Left ventricle myocardium inferior (tissue), 1 donor: ENCODE results near the gene ASGR1. TPM values are rescaled to one million over a fixed set of nuclear protein-coding genes. Genes with fewer than 3 reads are reported as not detected.
"Not testable (repeated sequence)": the region's sequence is repeated elsewhere in the genome, so short reads cannot be mapped to it uniquely, and the experiment has no call there.

ENCODE experiments used
- DNase-seq: peaks from one replicate; pipeline ENCODE4 v3.0.0-alpha.2; 2020
- H3K27ac ChIP-seq: fragments of 200-600 bp; replicated peaks from 2 replicates; pipeline ENCODE4 v1.8.0; 2021
- H3K27me3 ChIP-seq: fragments of 200-600 bp; 2 replicates; pipeline ENCODE4 v1.8.0; 2021; ENCODE audit warnings: low read depth
- H3K36me3 ChIP-seq: fragments of 200-600 bp; 2 replicates; pipeline ENCODE4 v1.8.0; 2021
- H3K4me1 ChIP-seq: fragments of 200-600 bp; 2 replicates; pipeline ENCODE4 v1.8.0; 2021
- H3K4me3 ChIP-seq: fragments of 200-600 bp; 2 replicates; pipeline ENCODE4 v1.8.0; 2021; ENCODE audit warnings: mild to moderate bottlenecking, moderate library complexity
- H3K9me3 ChIP-seq: fragments of 200-600 bp; replicated peaks from 2 replicates; pipeline ENCODE4 v1.8.0; 2021
- CTCF ChIP-seq: fragments of 200-600 bp; IDR thresholded peaks from 2 replicates; pipeline ENCODE4 v1.8.0; 2021; ENCODE audit warnings: antibody characterized with exemption, mild to moderate bottlenecking, borderline replicate concordance
- intact Hi-C: fragments of 100-400 bp; cut with micrococcal nuclease; formaldehyde crosslinking; loops from one replicate; pipeline ENCODE4 v1.11.0; 2022
- total RNA-seq: library from RNA; stranded (reverse); fragmentation: NEBNext Ultra II Directional; extraction: Animal tissue kit (Norgen Biotek cat#: 25700); gene quantifications from one replicate; pipeline ENCODE4 v1.2.1, GENCODE V29; 2021
- donor health status: DM: no; HTN: yes; CAD: no; lungs with severe emphysema.

Gene ASGR1
- total RNA-seq, 1 donor from 2014 or later: 0.14 TPM

- no peak for DNase-seq
- TF ChIP-seq CTCF: no peak
- H3K4me1 ChIP-seq: peaks cover 13% of the 10 kb centered on the region
- no peaks in the 10 kb centered on the region for H3K36me3 ChIP-seq
- peaks cover 90% of the 10 kb centered on the region for H3K27me3 ChIP-seq
- peak overlapping the region; percentile 50 for H3K27ac ChIP-seq
- peak overlapping the region; percentile 40 for H3K4me3 ChIP-seq
- H3K9me3 ChIP-seq: no peaks in the 10 kb centered on the region
- intact Hi-C loops: loop anchor here (10.0 kb wide), 1 partner anchor 217 kb away; no protein-coding TSS in a partner anchor
Observed at GRCh38 chr17:7131423-7131791, 47.8 kb downstream of the ASGR1 start.

GRCh38 chr17:7130621-7131422 is 48.3 kb downstream of the ASGR1 start:
- H3K27ac ChIP-seq: peak overlapping the region; percentile 50
- intact Hi-C loops: loop anchor here (10.0 kb wide), 1 partner anchor 216 kb away; no protein-coding TSS in a partner anchor
- H3K9me3 ChIP-seq: no peaks in the 10 kb centered on the region
- H3K4me1 ChIP-seq: peaks cover 9% of the 10 kb centered on the region
- no peak for TF ChIP-seq CTCF
- H3K36me3 ChIP-seq: no peaks in the 10 kb centered on the region
- H3K27me3 ChIP-seq: peaks cover 87% of the 10 kb centered on the region
- DNase-seq: no peak
- H3K4me3 ChIP-seq: peak overlapping the region; percentile 40

DNA sequence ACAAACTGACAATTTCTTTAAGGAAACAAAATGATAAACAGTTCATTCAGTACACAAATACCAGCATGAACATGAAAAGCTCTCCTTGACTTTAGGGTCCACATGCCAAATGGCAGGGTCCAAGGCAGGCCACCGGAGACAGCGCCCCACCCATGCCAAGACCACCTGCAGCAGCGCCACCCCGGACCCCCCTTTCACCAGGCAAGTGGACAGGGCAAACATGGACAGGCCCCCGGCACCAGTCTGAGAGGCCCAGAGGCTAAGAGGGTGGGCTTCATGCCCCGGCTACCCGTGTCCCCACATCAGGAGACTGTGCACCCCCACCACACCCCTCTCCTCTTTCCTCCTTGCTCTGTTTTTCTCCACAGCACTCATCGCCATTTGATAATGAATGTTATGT is 49.9 kb downstream of the ASGR1 start:
- no peak for DNase-seq
- intact Hi-C loops: no loop called here
- H3K36me3 ChIP-seq: no peaks in the 10 kb centered on the region
- H3K4me1 ChIP-seq: peaks cover 7% of the 10 kb centered on the region
- no peaks in the 10 kb centered on the region for H3K9me3 ChIP-seq
- H3K27me3 ChIP-seq: peaks cover 78% of the 10 kb centered on the region
- no peak overlapping the region for H3K27ac ChIP-seq
- H3K4me3 ChIP-seq: no peak overlapping the region
- TF ChIP-seq CTCF: no peak

DNA sequence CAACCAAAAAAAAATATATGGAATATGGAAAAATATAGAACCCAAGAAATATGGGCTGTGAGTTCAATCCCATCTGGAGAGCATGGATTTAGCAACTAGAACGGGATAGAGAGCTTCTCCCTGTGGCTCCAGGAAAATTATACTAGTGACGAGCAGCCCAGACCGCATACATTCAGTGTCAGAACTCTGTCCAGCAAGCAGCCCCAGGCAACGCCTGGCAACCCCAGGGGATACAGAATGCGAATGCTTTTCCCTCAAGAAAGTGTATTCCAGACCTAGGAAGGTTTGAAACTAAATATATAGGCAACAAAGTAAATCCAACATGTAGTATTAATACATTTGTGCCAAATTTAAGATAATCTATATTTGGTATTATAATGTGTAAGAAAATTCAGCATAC is 51.0 kb downstream of the ASGR1 start:
- no peak overlapping the region for H3K4me3 ChIP-seq

GRCh38 chr17:7127501-7127900 is 51.7 kb downstream of the ASGR1 start:
- DNase-seq, H3K4me3 ChIP-seq: not testable (repeated sequence)
- H3K27me3 ChIP-seq: peaks cover 77% of the 10 kb centered on the region

More for the DNA sequence above, 51.0 kb downstream of the ASGR1 start:
- intact Hi-C loops: no loop called here
- H3K27ac ChIP-seq: no peak overlapping the region
- DNase-seq: no peak
- H3K27me3 ChIP-seq: peaks cover 77% of the 10 kb centered on the region
- no peak for TF ChIP-seq CTCF
- H3K9me3 ChIP-seq: no peaks in the 10 kb centered on the region
- peaks cover 7% of the 10 kb centered on the region for H3K4me1 ChIP-seq
- H3K36me3 ChIP-seq: no peaks in the 10 kb centered on the region

DNA sequence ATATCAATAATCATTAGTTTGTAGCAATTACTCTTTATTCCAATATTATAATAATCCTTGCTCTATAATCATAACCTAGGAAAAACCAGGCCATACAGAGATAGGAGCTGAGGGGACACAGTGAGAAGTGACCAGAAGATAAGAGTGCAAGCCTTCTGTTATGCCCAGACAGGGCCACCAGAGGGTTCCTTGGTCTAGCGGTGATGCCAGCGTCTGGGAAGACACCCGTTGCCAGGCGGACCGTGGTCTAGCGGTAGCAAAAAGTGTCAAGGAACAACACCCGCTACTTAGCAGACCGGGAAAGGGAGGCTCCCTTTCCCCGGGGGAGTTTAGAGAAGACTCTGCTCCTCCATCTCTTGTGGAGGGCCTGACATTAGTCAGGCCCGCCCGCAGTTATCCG is 52.8 kb downstream of the ASGR1 start:
- not testable (repeated sequence) for H3K36me3 ChIP-seq

More at GRCh38 chr17:7127501-7127900, 51.7 kb downstream of the ASGR1 start:
- H3K27ac ChIP-seq, intact Hi-C loops, H3K4me1 ChIP-seq, H3K36me3 ChIP-seq, H3K9me3 ChIP-seq: not testable (repeated sequence)

More for the DNA sequence above, 52.8 kb downstream of the ASGR1 start:
- DNase-seq, intact Hi-C loops, H3K4me1 ChIP-seq, H3K27ac ChIP-seq, H3K4me3 ChIP-seq, H3K9me3 ChIP-seq: not testable (repeated sequence)
- H3K27me3 ChIP-seq: peaks cover 76% of the 10 kb centered on the region
